COLO829 (cell line): Measurements from ENCODE around the gene TBC1D2B.
"Not testable (repeated sequence)": the region's sequence is repeated elsewhere in the genome, so short reads cannot be mapped to it uniquely, and the experiment has no call there.

Experiments used
- DNase-seq: peaks from one replicate; pipeline ENCODE4 v3.0.0; 2012; ENCODE audit warnings: low spot score

Gene TBC1D2B

GRCh38 chr15:77988347-77989295, 88.9 kb downstream of the TBC1D2B start:
- no peak for DNase-seq

DNA sequence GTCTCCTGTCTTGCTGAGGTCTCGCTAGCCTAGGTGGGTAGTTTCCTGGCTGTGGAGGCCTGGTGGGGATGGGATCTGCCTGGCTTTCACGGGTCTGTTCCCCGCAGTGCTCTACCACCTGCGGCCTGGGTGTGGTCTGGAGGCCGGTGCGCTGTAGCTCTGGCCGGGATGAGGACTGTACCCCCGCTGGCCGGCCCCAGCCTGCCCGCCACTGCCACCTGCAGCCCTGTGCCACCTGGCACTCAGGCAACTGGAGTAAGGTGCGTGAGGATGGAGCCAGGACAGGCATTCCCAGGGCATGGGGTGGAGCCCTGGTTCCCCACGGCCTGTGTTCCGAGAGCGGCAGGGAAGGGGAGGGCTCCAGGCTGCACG, 89.8 kb downstream of the TBC1D2B start:
- DNase-seq = not testable (repeated sequence)

- DNase-seq = no peak
These were observed 90.4 kb downstream of the TBC1D2B start for GRCh38 chr15:77986891-77987764.

- no peak for DNase-seq
These were observed 91.5 kb downstream of the TBC1D2B start for GRCh38 chr15:77985931-77986480.

DNA sequence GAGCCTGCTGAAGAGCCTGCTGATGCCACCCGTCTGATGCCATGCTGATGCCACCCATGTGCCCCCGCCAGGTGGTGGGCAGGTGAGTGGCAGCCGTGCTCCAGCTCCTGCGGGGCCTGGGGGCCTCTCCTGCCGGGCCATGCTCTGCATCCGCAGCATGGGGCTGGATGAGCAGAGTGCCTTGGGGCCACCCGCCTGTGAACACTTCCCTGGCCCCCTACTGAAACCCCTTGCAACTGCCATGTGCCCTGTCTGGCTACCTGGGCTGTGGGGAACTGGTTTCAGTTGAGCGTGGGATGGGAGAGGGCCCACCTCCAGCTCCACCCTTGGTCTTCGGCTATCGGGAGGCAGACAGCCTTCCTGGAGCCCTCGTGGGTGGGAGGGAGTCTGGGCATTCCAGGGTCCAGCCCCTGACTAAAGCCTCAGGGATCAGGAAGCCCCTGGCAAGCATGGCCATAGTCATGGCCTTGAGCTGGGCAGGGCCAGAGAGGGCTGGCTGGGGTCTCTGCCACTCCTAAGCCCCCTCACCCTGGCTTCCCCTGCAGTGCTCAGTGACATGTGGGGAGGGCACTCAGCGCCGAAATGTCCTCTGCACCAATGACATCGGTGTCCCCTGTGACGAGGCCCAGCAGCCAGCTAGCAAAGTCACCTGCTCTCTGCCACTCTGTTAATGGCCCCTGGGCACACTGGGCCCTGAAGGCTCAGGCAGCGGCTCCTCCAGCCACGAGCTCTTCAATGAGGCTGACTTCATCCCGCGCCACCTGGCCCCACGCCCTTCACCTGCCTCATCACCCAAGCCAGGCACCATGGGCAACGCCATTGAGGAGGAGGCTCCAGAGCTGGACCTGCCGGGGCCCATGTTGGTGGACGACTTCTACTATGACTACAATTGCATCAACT, 92.2 kb downstream of the TBC1D2B start:
- no peak for DNase-seq

DNA sequence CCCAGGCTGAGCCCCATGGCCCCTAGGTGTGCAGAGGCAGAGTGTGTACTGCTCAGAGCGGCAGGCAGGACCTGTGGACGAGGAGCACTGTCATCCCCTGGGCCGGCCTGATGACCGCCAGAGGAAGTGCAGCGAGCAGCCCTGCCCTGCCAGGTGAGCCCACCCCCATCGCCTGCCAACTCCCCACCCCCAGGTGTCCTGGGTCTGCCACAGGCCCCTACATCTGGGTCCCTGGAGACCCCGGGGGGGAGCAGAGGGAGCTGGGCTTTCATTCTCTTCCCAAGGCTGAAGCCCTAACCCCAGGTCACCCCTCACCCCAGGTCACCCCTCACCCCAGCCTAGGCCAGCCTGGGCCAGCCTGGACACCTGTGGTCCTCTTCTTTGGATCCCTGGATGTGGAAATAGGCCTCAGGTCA, 93.1 kb downstream of the TBC1D2B start:
- DNase-seq = no peak

DNA sequence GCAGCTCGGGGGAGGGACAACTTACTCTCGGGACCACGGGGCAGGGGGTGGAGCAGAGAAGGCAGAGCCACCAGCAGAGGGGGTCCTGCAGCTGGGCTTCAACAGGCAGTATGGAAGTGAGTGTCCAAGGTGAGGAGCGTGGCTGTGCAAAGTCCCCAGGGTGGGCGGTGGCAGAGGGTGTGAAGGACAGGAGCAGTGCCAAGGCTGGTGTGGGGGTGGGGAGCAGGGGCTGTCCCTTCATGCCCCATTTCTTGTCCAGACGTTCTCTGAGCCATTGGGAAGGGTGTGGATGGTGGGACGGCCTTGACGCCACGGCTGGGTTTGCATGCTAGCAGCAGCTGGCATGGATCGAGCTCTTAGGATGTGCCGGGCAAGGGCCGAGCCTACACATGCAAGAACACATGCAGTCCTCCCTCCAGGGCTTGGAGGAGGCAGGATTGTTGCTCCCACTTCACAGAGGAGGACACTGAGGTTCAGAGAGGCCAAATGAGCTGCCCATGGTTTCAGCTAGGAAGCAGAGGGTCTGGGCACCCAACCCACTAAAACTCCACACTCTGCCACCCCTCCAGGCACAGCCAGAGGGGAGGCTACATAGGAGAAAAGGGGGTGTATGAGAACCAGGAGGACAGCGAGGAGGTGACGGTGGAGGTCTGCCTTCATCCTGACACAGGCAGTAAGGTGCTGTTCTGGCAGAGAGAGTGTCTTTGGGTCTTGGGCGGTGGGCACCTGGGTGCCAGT, 93.6 kb downstream of the TBC1D2B start:
- DNase-seq = no peak

DNA sequence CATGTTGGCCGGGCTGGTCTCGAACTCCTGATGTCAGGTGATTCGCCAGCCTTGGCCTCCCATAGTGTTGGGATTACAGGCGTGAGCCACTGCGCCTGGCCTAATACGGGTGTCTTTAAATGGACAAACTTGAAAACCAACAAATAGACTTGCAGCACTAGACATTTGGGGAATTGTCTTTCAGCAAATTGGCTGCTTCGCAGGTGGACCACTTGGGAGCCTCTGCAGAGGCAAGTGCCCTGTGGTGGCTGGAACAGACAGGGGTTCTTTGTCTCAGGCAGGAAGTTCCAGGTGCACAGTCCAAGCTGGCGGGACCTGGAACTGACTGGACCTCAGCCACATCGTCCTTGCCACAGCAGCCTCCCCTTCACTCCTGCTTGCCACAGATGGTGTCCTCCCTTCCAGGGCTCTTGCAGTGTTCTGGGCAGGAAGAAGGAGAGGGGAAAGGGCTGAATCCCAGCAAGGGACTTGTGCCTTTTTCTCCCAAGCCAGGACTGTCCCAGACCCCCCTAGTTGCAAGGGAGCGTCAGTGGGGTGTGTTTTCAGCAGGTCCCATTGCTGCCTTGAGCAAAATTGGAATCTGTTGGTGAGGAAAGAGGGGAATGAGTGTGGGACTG, 94.3 kb downstream of the TBC1D2B start:
- DNase-seq = no peak

- DNase-seq = no peak
These were observed 95.4 kb downstream of the TBC1D2B start for GRCh38 chr15:77982127-77982490.

GRCh38 chr15:77981281-77982126, 96.0 kb downstream of the TBC1D2B start:
- no peak for DNase-seq

- DNase-seq = not testable (repeated sequence)
These were observed 96.8 kb downstream of the TBC1D2B start for GRCh38 chr15:77980674-77981073.

DNA sequence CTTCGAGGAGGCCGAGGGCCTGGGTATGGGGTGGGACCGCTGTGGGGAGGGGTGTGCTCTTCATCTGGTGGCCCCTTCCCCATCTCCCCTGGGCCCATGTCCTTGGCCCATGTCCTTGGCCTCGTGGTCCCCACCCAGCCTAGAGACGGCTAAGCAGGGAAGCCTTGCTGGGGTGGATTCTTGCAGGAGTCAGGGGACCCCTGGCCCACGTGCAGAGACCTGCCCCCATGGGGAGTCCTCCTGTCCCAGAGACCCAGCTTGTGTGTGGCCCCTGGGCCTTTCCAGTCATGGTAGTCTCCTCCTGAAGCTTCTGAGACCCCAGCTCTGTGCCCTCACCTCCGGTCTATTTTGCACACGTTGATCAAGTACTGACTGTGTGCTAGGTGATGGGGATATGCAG, 97.4 kb downstream of the TBC1D2B start:
- no peak for DNase-seq

GRCh38 chr15:77979157-77979556, 98.4 kb downstream of the TBC1D2B start:
- not testable (repeated sequence) for DNase-seq

DNA sequence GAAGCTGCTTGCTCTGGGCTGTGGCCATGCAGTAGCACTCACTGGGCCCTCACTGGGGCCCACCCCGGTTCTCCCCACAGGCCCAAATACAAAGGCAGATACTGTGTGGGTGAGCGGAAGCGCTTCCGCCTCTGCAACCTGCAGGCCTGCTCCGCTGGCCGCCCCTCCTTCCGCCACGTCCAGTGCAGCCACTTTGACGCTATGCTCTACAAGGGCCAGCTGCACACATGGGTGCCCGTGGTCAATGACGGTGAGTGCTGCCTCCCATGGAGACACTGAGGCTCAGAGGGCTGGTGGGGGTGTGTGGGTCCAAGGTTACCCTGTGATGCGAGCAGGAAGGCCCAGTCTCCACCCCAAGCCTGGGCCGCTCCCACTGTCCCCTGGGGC, 98.8 kb downstream of the TBC1D2B start:
- not testable (repeated sequence) for DNase-seq

DNA sequence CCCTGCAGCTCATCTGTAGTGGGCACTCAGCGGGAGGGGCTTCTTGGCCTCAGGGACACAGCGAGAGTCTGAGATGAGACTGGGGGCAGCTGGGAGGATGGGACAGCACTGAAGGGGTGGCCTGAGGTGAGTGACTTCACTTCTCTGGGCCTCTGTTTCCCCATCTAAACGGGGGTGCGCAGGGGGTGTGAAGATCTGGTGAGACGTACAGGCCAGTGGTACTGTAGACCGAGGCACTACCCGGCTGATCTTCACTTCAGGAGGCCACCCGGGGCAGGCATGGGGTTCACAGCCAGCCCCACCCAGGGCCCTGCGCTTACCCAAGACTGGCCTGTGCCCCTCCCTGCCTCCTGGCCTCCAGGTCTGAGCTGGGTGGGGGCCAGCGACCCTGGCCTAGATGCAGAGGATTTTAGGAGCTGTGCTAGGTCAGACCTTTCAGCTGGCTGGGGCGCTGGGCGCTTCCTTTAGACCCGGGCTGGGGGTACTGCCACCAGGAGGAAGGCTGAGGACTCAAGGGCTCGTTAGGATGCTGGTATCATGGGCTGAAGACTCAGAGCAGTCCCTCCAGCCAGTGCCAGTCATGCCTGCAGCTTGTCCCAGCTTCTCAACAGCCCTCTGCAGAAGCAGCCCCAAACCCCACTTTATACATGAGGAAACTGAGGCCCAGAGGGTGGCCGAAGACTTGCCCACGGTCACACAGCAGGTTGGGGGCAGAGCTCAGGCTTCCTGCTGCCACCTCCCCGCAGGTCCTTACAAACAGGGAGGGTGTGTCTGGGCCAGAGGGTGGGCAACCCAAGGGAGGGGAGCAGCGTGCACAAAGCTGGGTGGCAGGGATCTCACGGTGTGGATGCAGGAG, 99.4 kb downstream of the TBC1D2B start:
- DNase-seq = not testable (repeated sequence)

- not testable (repeated sequence) for DNase-seq
These were observed 100.6 kb downstream of the TBC1D2B start for GRCh38 chr15:77976760-77977525.

- DNase-seq = not testable (repeated sequence)
These were observed 101.4 kb downstream of the TBC1D2B start for GRCh38 chr15:77976095-77976450.
